Neural progenitor cell (in vitro differentiated cells): ENCODE measurements around the gene PRKCE.

ENCODE experiments used
- CTCF ChIP-seq: fragments of 200-600 bp; sonication (generic); IDR thresholded peaks from 2 replicates; pipeline ENCODE4 v1.5.1; 2017; ENCODE audit warnings: antibody characterized with exemption, mild to moderate bottlenecking
- EZH2phosphoT487 ChIP-seq: fragments of 200-600 bp; sonication (generic); IDR thresholded peaks from 2 replicates; pipeline ENCODE4 v1.6.1; 2017; ENCODE audit warnings: antibody characterized with exemption

GRCh38 chr2:45664635-45665261 is 13.3 kb downstream of the PRKCE start:
- TF ChIP-seq CTCF: no peak
- no peak for TF ChIP-seq EZH2phosphoT487
